Measurements from ENCODE around the gene DENND4A. TPM values are rescaled to one million over a fixed set of nuclear protein-coding genes. Genes with fewer than 3 reads are reported as not detected.
"Not testable (repeated sequence)": the region's sequence is repeated elsewhere in the genome, so short reads cannot be mapped to it uniquely, and the experiment has no call there.

DENND4A gene
- total and polyA plus RNA-seq, 4 donors, result 7.0 to 52.8 (median 17.4) TPM

DNA sequence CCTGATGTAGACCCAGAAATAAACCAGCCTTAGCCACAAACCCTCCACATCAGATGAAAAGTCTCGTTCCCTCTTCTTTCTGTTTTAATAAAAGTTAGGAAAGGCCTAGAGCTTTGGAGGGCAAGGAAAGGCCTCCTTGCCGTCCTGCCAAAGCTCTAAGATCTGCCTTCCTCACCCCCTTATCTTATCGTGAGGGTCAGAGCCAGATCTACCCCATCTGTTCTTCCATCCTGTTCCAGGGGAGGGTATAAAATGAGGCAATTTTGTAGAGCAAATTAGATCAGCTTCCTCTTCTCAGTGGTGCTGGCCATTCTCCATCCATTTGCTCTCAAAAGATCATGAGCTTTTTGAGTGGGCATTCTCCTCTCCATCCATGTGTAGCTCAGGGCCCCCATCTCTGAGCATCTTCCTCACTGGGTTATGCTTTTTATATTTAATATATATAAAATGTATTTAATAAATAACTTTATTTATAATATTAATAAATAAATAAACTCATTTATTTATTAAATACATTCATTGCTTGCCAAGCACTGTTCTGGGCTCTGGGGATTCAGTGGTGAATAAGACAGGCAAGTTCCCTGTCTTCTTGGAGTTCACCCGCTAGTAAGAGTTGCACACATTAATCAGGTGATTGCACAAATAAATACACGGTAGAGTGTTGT is 172.3 kb downstream of the DENND4A start:
- Histone ChIP-seq H3K36me3 (ENCODE audit: control insufficient read depth in 4 of 4, insufficient read depth in 4 of 4, low read length in 4 of 4) (peaks cover 0 to 7% (median 0%) of the 10 kb centered on the region in 4 donors), H3K4me3 (no peak overlapping the region), H3K9me3 (ENCODE audit: control insufficient read depth in 4 of 4, insufficient read depth in 3 of 4, low read length in 3 of 4) (no peaks in the 10 kb centered on the region), H3K9ac (ENCODE audit: insufficient read depth in 1 of 2, low read length in 2 of 2) (peak overlapping the region in 1 of 2 donors; percentile 80), H3K27me3 (ENCODE audit: control insufficient read depth in 3 of 3, insufficient read depth in 3 of 3, low read length in 2 of 3) (no peaks in the 10 kb centered on the region), H3K27ac (ENCODE audit: low read depth in 1 of 2, low read length in 1 of 2) (no peak overlapping the region), H3K4me1 (ENCODE audit: control insufficient read depth in 5 of 5, insufficient read depth in 5 of 5, low read length in 5 of 5) (peaks cover 0 to 22% (median 7%) of the 10 kb centered on the region in 5 donors)
- TF ChIP-seq, protein P1, sequence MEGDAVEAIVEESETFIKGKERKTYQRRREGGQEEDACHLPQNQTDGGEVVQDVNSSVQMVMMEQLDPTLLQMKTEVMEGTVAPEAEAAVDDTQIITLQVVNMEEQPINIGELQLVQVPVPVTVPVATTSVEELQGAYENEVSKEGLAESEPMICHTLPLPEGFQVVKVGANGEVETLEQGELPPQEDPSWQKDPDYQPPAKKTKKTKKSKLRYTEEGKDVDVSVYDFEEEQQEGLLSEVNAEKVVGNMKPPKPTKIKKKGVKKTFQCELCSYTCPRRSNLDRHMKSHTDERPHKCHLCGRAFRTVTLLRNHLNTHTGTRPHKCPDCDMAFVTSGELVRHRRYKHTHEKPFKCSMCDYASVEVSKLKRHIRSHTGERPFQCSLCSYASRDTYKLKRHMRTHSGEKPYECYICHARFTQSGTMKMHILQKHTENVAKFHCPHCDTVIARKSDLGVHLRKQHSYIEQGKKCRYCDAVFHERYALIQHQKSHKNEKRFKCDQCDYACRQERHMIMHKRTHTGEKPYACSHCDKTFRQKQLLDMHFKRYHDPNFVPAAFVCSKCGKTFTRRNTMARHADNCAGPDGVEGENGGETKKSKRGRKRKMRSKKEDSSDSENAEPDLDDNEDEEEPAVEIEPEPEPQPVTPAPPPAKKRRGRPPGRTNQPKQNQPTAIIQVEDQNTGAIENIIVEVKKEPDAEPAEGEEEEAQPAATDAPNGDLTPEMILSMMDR (IDR thresholded peaks at IDR 0.05; ENCODE audit: control extremely low read depth, extremely low read depth), result no peak
- 45 to 63% methylated on average over 5 of the region's 5 CpGs for WGBS, 2 donors
- DNase-seq, result peak; percentile 47 to 82 (median 80)
- ATAC-seq (ENCODE audit: insufficient read depth, low FRiP score), result no peak

GRCh38 chr15:65618560-65619109 is 173.5 kb downstream of the DENND4A start:
- no peak overlapping the region for H3K4me3 ChIP-seq
- no peak overlapping the region for H3K27ac ChIP-seq (ENCODE audit: low read depth in 1 of 2, low read length in 1 of 2)
- DNase-seq (no peak), ATAC-seq (ENCODE audit: insufficient read depth, low FRiP score) (no peak)
- TF ChIP-seq, protein P1 (IDR thresholded peaks at IDR 0.05; ENCODE audit: control extremely low read depth, extremely low read depth), result no peak
- peak overlapping the region in 1 of 2 donors; percentile 67 for H3K9ac ChIP-seq (ENCODE audit: insufficient read depth in 1 of 2, low read length in 2 of 2)
- no peaks in the 10 kb centered on the region for H3K9me3 ChIP-seq (ENCODE audit: control insufficient read depth in 4 of 4, insufficient read depth in 3 of 4, low read length in 3 of 4)
- no peaks in the 10 kb centered on the region for H3K36me3 ChIP-seq (ENCODE audit: control insufficient read depth in 4 of 4, insufficient read depth in 4 of 4, low read length in 4 of 4)
- 71 to 79% methylated on average over 5 of the region's 5 CpGs for WGBS, 2 donors
- H3K27me3 ChIP-seq (ENCODE audit: control insufficient read depth in 3 of 3, insufficient read depth in 3 of 3, low read length in 2 of 3), result no peaks in the 10 kb centered on the region
- H3K4me1 ChIP-seq (ENCODE audit: control insufficient read depth in 5 of 5, insufficient read depth in 5 of 5, low read length in 5 of 5), result peaks cover 0 to 22% (median 7%) of the 10 kb centered on the region in 5 donors

DNA sequence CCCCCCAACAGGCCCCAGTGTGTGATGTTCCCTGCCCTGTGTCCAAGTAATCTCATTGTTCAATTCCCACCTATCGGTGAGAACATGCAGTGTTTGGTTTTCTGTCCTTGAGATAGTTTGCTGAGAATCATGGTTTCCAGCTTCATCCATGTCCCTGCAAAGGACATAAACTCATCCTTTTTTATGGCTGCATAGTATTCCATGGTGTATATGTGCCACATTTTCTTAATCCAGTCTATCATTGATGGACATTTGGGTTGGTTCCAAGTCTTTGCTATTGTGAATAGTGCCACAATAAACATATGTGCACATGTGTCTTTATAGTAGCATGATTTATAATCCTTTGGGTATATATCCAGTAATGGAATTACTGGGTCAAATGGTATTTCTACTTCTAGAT is 176.2 kb downstream of the DENND4A start:
- H3K4me3 ChIP-seq; H3K36me3 ChIP-seq (ENCODE audit: control insufficient read depth in 4 of 4, insufficient read depth in 4 of 4, low read length in 4 of 4); DNase-seq; H3K9me3 ChIP-seq (ENCODE audit: control insufficient read depth in 4 of 4, insufficient read depth in 3 of 4, low read length in 3 of 4); H3K9ac ChIP-seq (ENCODE audit: insufficient read depth in 1 of 2, low read length in 2 of 2); ATAC-seq (ENCODE audit: insufficient read depth, low FRiP score); H3K27me3 ChIP-seq (ENCODE audit: control insufficient read depth in 3 of 3, insufficient read depth in 3 of 3, low read length in 2 of 3); H3K27ac ChIP-seq (ENCODE audit: low read depth in 1 of 2, low read length in 1 of 2): not testable (repeated sequence)
- H3K4me1 ChIP-seq (ENCODE audit: control insufficient read depth in 5 of 5, insufficient read depth in 5 of 5, low read length in 5 of 5), result peaks cover 0 to 33% (median 16%) of the 10 kb centered on the region in 5 donors
- 100% methylated on average over 1 of the region's 1 CpG for WGBS, 2 donors

DNA sequence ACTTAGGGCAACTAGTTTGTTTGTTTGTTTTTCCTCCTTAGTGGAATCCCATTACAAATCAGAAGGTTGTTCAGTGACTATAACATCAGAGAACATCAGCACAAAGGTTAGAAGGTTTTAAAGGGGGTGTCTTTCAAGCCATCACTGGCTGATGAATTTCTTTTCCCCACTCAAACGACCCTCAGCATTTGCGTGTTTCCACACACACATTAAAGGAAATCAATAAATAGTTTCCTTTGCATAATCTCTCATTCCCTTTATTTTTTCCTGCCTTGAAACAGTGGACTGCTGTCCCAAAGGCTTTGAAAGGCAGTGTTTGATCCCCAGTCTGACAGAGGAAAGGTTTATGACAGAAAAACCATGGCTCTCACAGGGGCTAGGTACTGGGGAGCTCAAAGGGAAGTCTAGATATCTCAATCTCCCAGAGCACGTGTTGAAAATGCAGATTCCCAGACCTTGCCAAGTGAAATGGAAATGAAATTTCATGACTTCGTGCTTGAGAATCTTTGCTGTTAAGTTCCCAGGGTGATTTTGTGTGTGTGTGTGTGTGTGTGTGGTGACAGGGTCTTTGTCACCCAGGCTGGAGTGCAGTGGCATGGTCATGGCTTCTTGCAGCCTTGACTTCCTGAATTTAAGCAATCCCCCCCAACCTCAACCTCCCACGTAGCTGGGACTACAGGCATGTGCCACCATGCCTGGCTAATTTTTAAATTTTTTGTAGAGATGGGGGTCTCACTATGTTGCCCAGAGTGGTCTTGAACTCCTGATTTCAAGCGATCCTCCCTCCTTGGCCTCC is 178.9 kb downstream of the DENND4A start:
- ATAC-seq (ENCODE audit: insufficient read depth, low FRiP score), result no peak
- peaks cover 0 to 20% (median 13%) of the 10 kb centered on the region in 5 donors for H3K4me1 ChIP-seq (ENCODE audit: control insufficient read depth in 5 of 5, insufficient read depth in 5 of 5, low read length in 5 of 5)
- no peak overlapping the region for H3K4me3 ChIP-seq
- H3K27me3 ChIP-seq (ENCODE audit: control insufficient read depth in 3 of 3, insufficient read depth in 3 of 3, low read length in 2 of 3), result no peaks in the 10 kb centered on the region
- 67 to 75% methylated on average over 6 of the region's 6 CpGs for WGBS, 2 donors
- no peaks in the 10 kb centered on the region for H3K36me3 ChIP-seq (ENCODE audit: control insufficient read depth in 4 of 4, insufficient read depth in 4 of 4, low read length in 4 of 4)
- TF ChIP-seq, protein P1 (IDR thresholded peaks at IDR 0.05; ENCODE audit: control extremely low read depth, extremely low read depth), result no peak
- peak overlapping the region in 1 of 2 donors; percentile 26 for H3K9ac ChIP-seq (ENCODE audit: insufficient read depth in 1 of 2, low read length in 2 of 2)
- DNase-seq, result no peak
- no peak overlapping the region for H3K27ac ChIP-seq (ENCODE audit: low read depth in 1 of 2, low read length in 1 of 2)
- H3K9me3 ChIP-seq (ENCODE audit: control insufficient read depth in 4 of 4, insufficient read depth in 3 of 4, low read length in 3 of 4), result no peaks in the 10 kb centered on the region

Measured in lung (tissue), 12 donors.